C4-2B (cell line): ENCODE measurements around the gene CLNK.

ENCODE experiments used
- H3K27ac ChIP-seq: fragments of 450-650 bp; 2 replicates; pipeline ENCODE4 v1.5.1; 2017
- CTCF ChIP-seq: fragments of 450-650 bp; conservative IDR thresholded peaks from 2 replicates; pipeline ENCODE4 v1.5.1; 2017; ENCODE audit warnings: mild to moderate bottlenecking
- ZFX ChIP-seq: fragments of 450-650 bp; IDR thresholded peaks from 2 replicates; pipeline ENCODE4 v1.6.1; 2017

Gene CLNK, protein sequence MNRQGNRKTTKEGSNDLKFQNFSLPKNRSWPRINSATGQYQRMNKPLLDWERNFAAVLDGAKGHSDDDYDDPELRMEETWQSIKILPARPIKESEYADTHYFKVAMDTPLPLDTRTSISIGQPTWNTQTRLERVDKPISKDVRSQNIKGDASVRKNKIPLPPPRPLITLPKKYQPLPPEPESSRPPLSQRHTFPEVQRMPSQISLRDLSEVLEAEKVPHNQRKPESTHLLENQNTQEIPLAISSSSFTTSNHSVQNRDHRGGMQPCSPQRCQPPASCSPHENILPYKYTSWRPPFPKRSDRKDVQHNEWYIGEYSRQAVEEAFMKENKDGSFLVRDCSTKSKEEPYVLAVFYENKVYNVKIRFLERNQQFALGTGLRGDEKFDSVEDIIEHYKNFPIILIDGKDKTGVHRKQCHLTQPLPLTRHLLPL

GRCh38 chr4:10684631-10685030, at the start of gene CLNK:
Gene CLNK (minus strand): TSS chr4:10684768. CDS start chr4:10667869, 16,899 bp downstream.
- no peak within 1 kb of the TSS for H3K27ac ChIP-seq
- no peak for TF ChIP-seq CTCF
- no peak for TF ChIP-seq ZFX

- no peak overlapping the region for H3K27ac ChIP-seq
Observed at GRCh38 chr4:10733481-10734062, 49.0 kb upstream of the CLNK start.

DNA sequence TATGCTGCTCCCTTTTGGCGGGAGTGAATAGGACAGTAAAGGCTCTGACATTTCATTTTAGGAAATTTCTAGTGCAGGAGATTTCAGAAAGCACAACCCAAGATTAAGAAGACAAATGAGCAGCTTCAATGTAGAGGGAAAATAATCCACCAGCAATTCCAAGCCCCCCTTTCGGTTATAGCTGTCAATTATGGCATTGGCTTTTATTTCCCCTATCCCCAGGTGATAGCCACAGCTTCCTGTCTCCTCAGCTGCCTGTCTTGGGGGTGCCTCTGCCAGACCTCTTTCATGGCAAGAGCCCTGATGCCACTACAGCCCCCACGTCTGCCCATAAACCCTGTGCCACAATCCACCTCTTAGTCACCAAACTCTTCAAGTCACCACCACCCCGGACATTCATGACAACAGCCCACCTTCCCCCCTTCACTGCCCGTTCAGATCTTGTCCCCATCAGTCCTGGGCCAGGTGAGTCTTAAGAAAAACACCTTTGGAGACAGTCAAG, 48.4 kb upstream of the CLNK start:
- TF ChIP-seq CTCF = no peak
- TF ChIP-seq ZFX = no peak
- no peak overlapping the region for H3K27ac ChIP-seq

More at GRCh38 chr4:10733481-10734062, 49.0 kb upstream of the CLNK start:
- TF ChIP-seq CTCF (no peak), ZFX (no peak)

GRCh38 chr4:10732235-10732913, 47.8 kb upstream of the CLNK start:
- H3K27ac ChIP-seq = no peak overlapping the region
- TF ChIP-seq CTCF (no peak), ZFX (no peak)

- H3K27ac ChIP-seq = no peak overlapping the region
- no peak for TF ChIP-seq ZFX
- no peak for TF ChIP-seq CTCF
Observed at GRCh38 chr4:10731690-10732089, 47.1 kb upstream of the CLNK start.

DNA sequence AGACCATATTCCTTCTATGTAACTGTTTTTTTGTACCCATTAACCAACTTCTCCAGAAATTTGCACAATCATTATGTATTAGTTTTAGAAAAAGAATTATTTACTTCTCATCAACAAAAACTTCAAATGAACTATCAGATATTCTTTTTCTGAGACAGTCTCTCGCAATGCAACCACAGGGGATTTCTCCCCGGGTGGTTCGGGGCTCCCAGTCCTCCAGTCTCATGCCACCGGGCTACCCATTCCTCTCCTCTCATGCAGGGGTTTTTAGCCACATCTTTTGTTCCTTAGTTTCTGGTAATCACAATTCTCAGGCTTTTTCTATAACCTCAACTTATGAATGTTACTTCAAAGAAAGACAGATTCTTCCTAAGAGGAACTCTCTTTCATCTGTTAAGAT, 46.6 kb upstream of the CLNK start:
- no peak overlapping the region for H3K27ac ChIP-seq
- TF ChIP-seq ZFX = no peak
- TF ChIP-seq CTCF = no peak

- TF ChIP-seq ZFX (no peak), CTCF (no peak)
- no peak overlapping the region for H3K27ac ChIP-seq
Observed at GRCh38 chr4:10730590-10730989, 46.0 kb upstream of the CLNK start.
